Testis (tissue), 3 donors: ENCODE results near the gene TRAPPC12. TPM values are rescaled to one million over a fixed set of nuclear protein-coding genes. Genes with fewer than 3 reads are reported as not detected.

Experiments used
- DNase-seq: peaks from one replicate; pipeline ENCODE4 v3.0.0-alpha.2; 2019
- H3K27ac ChIP-seq, 2 donors: fragments of 200-600 bp; sonication (generic); one replicate each; pipeline ENCODE4 v1.5.1; 2019
- H3K27me3 ChIP-seq: fragments of 200-600 bp; sonication (generic); one replicate; pipeline ENCODE4 v1.5.1; 2019
- H3K36me3 ChIP-seq: fragments of 200-600 bp; sonication (generic); one replicate; pipeline ENCODE4 v1.5.1; 2017; ENCODE audit warnings: low read depth; ENCODE audit errors: missing control alignments
- H3K4me1 ChIP-seq: fragments of 200-600 bp; sonication (generic); one replicate; pipeline ENCODE4 v1.5.1; 2019
- H3K4me3 ChIP-seq, 2 donors: fragments of 200-600 bp; sonication (generic); one replicate each; pipeline ENCODE4 v1.5.1; 2017 to 2019
- H3K9me3 ChIP-seq: fragments of 200-600 bp; sonication (generic); one replicate; pipeline ENCODE4 v1.5.1; 2017
- POLR2A ChIP-seq: fragments of 450-650 bp; IDR thresholded peaks from one replicate; pipeline ENCODE4 v1.6.1; 2017; ENCODE audit warnings: antibody characterized with exemption, mild to moderate bottlenecking, moderate library complexity
- WGBS, 2 donors: methylation state at CpG; one replicate each; pipeline ENCODE4 v1.1.5; 2018; 5-methylcytosine and 5-hydroxymethylcytosine counted together
- intact Hi-C: fragments of 100-400 bp; cut with DNase I; formaldehyde crosslinking; loops from one replicate; pipeline ENCODE4 v1.15.1; 2023; ENCODE audit warnings: low total_unique reads
- polyA plus RNA-seq: library from polyadenylated mRNA; stranded (reverse); fragments of 350-450 nt; fragmentation: Illumina TruSeq; extraction: RNeasy Lipid Tissue Mini Kit (QIAGEN cat#74804); gene quantifications from one replicate; pipeline ENCODE4 v1.2.3, GENCODE V29; 2014; ENCODE audit warnings: low read depth, low replicate concordance; ENCODE audit not compliant: insufficient read depth
- total RNA-seq, 2 donors: library from RNA; depleted of rRNA; stranded (reverse); fragments of >200 nt; gene quantifications; one replicate each; pipeline ENCODE4 v1.2.3, GENCODE V29; 2016
- TF ChIP-seq, protein P1 (sequence below), 3 experiments: fragments of 450-650 bp in 2 of 3; fragments of 200-600 bp in 1 of 3; sonication (generic) in 1 of 3; IDR thresholded peaks; one replicate each; pipeline ENCODE4 v1.5.1; 2016 to 2019; ENCODE audit warnings: antibody characterized with exemption in 3 of 3, mild to moderate bottlenecking in 2 of 3, moderate library complexity in 1 of 3

Gene TRAPPC12
- total and polyA plus RNA-seq, 3 donors from 2014 or later, result 172 to 406 (median 236) TPM

DNA sequence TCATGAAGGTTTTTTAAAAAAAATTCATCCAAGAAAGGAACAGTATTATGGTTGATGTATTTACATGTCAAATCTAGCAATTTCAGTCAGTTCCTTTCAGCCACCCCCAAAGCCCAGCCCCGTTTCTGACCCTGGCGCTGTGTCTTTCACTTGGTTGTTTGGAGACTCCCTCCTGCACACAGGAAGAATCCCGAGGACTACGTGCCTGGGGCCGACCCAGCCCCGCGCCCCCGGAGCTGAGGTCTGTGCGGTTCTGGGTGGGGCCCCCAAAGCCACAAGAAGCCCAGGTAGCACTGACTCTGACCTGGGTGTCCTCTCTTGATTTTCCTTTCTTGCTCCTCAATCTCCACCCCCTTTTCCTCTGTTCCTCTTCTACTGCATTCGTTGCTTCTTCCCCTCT lies 49.1 kb downstream of the TRAPPC12 start:
- Histone ChIP-seq H3K36me3 (no peaks in the 10 kb centered on the region), H3K27ac (no peak overlapping the region)
- intact Hi-C loops, result no loop called here

DNA sequence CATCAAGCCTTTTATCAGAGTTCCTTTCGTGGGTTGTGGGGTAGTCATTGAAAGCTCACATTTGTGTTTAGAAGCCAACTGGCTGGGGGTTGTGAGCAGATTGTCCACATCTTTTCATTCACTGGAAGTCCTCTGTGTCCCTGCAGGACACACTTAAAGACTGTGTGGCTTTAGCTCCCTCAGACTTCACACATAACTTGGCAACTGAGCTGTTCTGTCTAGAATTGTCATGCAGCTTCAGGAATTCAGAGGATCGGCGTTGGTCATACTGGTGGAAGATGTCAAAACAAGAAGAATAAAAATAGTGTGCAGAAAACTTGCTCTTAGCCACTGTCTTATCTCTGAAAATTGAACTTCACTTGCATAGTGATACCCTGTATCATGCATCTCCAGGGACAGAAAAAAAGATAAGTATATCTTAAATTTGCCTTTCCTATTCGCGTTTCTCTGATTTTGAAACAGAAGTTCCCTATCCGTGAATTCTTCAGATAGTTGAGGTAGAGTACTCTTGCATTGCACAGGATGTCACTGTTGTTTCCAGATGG lies 49.6 kb downstream of the TRAPPC12 start:
- DNase-seq, result no peak
- Histone ChIP-seq H3K4me1 (no peaks in the 10 kb centered on the region), H3K9me3 (no peaks in the 10 kb centered on the region), H3K27me3 (no peaks in the 10 kb centered on the region), H3K4me3 (no peak overlapping the region), H3K27ac (no peak overlapping the region), H3K36me3 (no peaks in the 10 kb centered on the region)
- intact Hi-C loops, result no loop called here
- no peak for TF ChIP-seq POLR2A
- WGBS, 2 donors, result 60 to 73% methylated on average over 6 of the region's 6 CpGs

More for the DNA sequence above, 49.1 kb downstream of the TRAPPC12 start:
- no peaks in the 10 kb centered on the region for H3K4me1 ChIP-seq
- H3K4me3 ChIP-seq, result no peak overlapping the region
- 89 to 91% methylated on average over 10 of the region's 10 CpGs for WGBS, 2 donors
- TF ChIP-seq, protein P1, sequence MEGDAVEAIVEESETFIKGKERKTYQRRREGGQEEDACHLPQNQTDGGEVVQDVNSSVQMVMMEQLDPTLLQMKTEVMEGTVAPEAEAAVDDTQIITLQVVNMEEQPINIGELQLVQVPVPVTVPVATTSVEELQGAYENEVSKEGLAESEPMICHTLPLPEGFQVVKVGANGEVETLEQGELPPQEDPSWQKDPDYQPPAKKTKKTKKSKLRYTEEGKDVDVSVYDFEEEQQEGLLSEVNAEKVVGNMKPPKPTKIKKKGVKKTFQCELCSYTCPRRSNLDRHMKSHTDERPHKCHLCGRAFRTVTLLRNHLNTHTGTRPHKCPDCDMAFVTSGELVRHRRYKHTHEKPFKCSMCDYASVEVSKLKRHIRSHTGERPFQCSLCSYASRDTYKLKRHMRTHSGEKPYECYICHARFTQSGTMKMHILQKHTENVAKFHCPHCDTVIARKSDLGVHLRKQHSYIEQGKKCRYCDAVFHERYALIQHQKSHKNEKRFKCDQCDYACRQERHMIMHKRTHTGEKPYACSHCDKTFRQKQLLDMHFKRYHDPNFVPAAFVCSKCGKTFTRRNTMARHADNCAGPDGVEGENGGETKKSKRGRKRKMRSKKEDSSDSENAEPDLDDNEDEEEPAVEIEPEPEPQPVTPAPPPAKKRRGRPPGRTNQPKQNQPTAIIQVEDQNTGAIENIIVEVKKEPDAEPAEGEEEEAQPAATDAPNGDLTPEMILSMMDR (IDR thresholded peaks at IDR 0.05), result no peak
- TF ChIP-seq POLR2A, result no peak
- no peaks in the 10 kb centered on the region for H3K9me3 ChIP-seq
- H3K27me3 ChIP-seq, result no peaks in the 10 kb centered on the region
- DNase-seq, result no peak

DNA sequence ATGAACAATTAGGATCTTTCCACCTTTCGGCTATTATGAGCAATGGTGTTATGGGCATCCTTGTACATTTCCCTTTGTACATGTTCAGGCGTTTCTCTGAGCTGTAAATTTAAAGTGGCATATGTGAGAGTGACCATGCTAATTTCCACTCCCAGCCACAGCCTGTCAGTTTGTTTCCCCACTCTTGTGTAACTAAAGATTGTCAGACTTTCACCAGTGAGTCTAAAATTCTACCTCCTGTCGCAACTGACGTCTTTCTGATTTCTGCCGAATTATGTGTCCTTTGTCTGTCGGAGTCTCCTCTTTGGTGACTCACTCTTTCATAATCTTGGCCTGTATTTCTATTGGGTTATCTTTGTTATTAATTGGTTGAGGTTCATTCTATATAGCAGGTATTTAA lies 50.7 kb downstream of the TRAPPC12 start:
- no peak for DNase-seq
- Histone ChIP-seq H3K4me1 (no peaks in the 10 kb centered on the region), H3K27me3 (no peaks in the 10 kb centered on the region), H3K4me3 (no peak overlapping the region), H3K9me3 (no peaks in the 10 kb centered on the region), H3K27ac (no peak overlapping the region), H3K36me3 (no peaks in the 10 kb centered on the region)
- intact Hi-C loops, result no loop called here
- no peak for TF ChIP-seq POLR2A
- TF ChIP-seq, protein P1 (IDR thresholded peaks at IDR 0.05), result no peak
- WGBS, 2 donors, result 92% methylated on average over 6 of the region's 6 CpGs

DNA sequence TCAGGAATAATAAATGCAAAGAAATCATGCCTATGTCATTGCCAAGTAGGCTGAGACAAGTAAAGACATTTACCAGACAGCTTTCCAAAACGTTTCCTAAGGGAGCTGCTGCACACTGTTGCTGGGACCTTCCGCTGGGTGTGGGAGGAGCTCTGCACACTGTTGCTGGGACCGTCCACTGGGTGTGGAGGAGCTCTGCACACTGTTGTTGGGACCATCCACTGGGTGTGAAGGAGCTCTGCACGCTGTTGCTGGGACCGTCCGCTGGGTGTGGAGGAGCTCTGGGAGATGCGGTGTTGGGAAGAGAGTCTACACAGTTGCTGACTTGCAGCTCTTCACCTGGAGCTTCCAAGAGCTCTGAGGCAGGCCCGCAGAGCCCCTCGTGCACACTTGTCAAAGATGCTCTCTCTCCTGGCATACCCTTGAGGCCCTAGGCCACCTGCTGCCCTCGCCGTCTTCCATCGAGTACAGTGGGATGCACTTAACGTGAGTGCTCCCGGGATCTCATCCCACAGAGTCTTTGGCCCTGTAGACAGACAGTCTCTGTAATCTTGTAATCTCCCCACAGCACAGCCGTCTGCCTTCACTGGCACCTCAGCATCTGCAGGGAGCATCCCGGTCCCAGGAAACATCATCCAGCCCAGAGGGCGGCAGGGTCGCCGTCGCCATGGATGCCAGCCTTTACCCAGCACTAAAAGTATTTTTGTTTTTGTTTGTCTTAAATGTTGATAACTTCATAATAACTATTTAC lies 51.4 kb downstream of the TRAPPC12 start:
- no peak overlapping the region for H3K27ac ChIP-seq
- WGBS, 2 donors, result 82 to 90% methylated on average over 13 to 20 of the region's 20 CpGs
- no peak for DNase-seq
- H3K27me3 ChIP-seq, result no peaks in the 10 kb centered on the region
- H3K9me3 ChIP-seq, result no peaks in the 10 kb centered on the region
- intact Hi-C loops, result no loop called here
- H3K36me3 ChIP-seq, result no peaks in the 10 kb centered on the region
- no peaks in the 10 kb centered on the region for H3K4me1 ChIP-seq
- TF ChIP-seq, protein P1 (IDR thresholded peaks at IDR 0.05), result no peak
- TF ChIP-seq POLR2A, result no peak
- H3K4me3 ChIP-seq, result no peak overlapping the region

DNA sequence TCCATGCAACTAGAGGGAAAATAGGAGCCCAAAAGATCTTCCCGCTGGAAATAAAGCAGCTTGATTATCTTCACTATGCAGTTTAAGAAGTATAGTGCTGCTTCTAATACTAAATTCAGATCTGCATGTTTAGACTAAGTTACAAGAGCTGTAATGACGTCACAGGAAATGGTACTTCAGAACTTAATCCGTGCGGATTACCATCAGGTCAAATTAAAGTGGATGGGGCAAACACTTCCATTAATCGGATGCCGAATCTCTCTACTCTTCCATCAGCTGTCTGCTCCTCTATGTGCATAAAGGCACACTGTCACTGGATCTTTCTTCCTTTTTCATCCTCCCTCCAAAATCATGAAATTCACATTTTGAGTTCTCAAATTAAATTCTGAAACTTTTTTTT lies 52.6 kb downstream of the TRAPPC12 start:
- 89 to 90% methylated on average over 6 of the region's 6 CpGs for WGBS, 2 donors
- no peak for DNase-seq
- H3K27ac ChIP-seq, result no peak overlapping the region
- no peaks in the 10 kb centered on the region for H3K9me3 ChIP-seq
- H3K27me3 ChIP-seq, result no peaks in the 10 kb centered on the region
- no peaks in the 10 kb centered on the region for H3K4me1 ChIP-seq
- TF ChIP-seq, protein P1 (IDR thresholded peaks at IDR 0.05), result no peak
- no peak for TF ChIP-seq POLR2A
- intact Hi-C loops, result no loop called here
- no peaks in the 10 kb centered on the region for H3K36me3 ChIP-seq
- H3K4me3 ChIP-seq, result no peak overlapping the region
